ENCODE measurements around the gene ASIC1.

ASIC1 gene

DNA sequence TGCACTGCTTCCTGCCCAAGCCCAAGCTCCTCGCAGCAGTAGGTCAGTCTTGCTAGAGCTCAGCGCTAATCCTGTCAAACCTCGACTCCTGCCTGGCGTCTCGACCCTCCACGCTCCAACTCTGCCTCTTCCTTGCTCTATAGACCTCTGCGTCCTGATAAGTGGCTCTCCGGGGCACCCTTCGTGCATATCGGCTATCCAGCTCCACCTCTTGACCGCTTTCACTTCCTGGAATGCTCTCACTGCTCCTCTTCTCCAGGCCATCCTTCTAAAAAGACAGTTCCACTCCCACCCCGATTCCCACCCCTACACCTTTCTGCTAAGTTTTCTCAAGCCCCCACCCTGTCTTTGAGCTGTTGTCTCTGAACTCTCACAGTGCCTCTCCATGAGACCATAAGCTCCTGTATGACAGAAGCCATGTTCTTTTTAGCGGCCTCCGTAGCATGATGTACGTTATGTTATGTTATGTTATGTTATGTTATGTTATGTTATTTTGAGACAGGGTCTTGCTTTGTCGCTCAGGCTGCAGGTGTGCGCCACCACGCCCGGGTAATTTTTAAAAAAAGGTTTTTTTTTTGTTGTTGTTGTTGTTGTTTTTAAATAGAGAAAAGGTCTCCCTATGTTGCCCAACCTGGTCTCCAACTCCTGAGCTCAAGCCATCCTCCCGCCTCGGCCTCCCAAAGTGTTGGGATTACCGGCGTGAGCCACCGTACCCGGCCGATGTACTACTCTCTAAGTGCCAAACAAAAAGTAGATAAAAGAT is 55.2 kb downstream of the ASIC1 start:
- H3K4me1 ChIP-seq = peaks cover 11% of the 10 kb centered on the region
- no peak for DNase-seq
- H3K9me3 ChIP-seq = no peaks in the 10 kb centered on the region
- TF ChIP-seq, protein P1, sequence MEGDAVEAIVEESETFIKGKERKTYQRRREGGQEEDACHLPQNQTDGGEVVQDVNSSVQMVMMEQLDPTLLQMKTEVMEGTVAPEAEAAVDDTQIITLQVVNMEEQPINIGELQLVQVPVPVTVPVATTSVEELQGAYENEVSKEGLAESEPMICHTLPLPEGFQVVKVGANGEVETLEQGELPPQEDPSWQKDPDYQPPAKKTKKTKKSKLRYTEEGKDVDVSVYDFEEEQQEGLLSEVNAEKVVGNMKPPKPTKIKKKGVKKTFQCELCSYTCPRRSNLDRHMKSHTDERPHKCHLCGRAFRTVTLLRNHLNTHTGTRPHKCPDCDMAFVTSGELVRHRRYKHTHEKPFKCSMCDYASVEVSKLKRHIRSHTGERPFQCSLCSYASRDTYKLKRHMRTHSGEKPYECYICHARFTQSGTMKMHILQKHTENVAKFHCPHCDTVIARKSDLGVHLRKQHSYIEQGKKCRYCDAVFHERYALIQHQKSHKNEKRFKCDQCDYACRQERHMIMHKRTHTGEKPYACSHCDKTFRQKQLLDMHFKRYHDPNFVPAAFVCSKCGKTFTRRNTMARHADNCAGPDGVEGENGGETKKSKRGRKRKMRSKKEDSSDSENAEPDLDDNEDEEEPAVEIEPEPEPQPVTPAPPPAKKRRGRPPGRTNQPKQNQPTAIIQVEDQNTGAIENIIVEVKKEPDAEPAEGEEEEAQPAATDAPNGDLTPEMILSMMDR (IDR thresholded peaks at IDR 0.05; ENCODE audit: low read depth, low read length) = no peak
- H3K36me3 ChIP-seq = peaks cover 4% of the 10 kb centered on the region; the same call in 1 of the 2 replicates
- peak overlapping the region; percentile 93 for H3K4me3 ChIP-seq (ENCODE audit: low read depth, low read length)
- H3K27me3 ChIP-seq = no peaks in the 10 kb centered on the region

DNA sequence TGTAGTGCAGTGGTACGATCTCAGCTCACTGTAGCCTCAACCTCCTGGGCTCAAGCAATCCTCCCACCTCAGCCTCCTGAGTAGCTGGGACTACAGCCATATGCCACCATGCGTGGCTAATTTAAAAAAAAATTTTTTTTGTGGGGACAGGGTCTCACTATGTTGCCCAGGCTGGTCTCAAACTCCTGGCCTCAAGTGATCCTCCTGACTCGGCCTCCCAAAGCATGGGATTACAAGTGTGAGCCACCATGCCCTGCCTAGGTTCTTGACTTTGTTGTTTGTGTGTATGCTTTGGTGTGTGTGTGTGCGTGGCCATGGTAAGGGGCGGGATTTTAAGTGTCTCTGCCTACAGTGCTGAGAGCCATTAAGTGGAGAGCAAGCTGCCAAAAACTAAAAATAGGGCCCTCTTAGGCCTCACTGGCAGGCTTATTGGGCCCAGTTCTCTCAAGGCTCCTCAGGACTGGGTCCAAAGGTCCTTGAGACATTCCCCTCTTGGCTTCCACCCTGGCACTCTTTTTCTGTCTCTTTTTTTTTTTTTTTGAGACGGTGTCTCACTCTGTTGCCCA is 59.7 kb downstream of the ASIC1 start:
- no peaks in the 10 kb centered on the region for H3K27me3 ChIP-seq
- H3K36me3 ChIP-seq = peaks cover 35% of the 10 kb centered on the region
- no peak for DNase-seq
- H3K4me1 ChIP-seq = no peaks in the 10 kb centered on the region
- H3K9me3 ChIP-seq = no peaks in the 10 kb centered on the region
- no peak overlapping the region for H3K4me3 ChIP-seq (ENCODE audit: low read depth, low read length)
- TF ChIP-seq, protein P1 (IDR thresholded peaks at IDR 0.05; ENCODE audit: low read depth, low read length) = no peak

DNA sequence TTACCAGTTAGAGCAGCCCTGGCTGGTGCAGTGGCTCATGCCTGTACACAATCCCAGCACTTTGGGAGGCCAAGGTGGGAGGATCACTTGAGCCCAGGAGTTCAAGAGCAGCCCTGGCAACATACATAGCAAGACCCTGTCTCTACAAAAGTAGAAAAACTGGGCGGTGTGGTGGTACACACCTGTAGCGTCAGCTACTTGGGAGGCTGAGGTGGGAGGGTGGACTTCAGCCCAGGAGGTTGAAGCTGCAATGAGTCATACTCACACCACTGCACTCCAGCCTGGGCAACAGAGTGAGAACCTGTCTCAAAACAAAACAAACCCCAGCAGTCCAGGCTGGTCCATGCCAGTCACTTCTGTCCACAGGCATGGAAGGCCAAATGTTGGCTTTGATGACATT is 62.0 kb downstream of the ASIC1 start:
- Histone ChIP-seq H3K4me3 (ENCODE audit: low read depth, low read length) (no peak overlapping the region), H3K9me3 (no peaks in the 10 kb centered on the region), H3K4me1 (no peaks in the 10 kb centered on the region), H3K27me3 (no peaks in the 10 kb centered on the region), H3K36me3 (peaks cover 43% of the 10 kb centered on the region)
- TF ChIP-seq, protein P1 (IDR thresholded peaks at IDR 0.05; ENCODE audit: low read depth, low read length) = no peak
- no peak for DNase-seq

DNA sequence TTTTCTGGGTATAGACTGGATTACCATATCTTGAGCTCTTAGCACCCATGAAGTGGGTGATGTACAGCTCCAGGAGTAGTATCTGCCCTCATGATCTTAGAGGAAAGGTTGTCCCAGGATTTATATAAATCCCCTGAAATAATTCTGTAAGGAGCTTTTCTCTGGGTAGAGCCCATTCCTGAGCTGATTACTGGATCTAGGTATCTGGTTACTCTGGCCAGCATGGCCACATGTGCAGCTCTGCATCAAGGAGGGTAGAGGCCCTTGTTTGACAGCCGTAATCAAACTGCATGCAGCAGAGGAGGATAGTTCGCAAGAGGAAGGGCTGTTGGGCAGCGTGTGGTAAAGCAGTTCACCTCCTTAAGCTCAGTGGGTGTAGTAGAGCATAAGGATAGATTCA is 63.1 kb downstream of the ASIC1 start:
- no peaks in the 10 kb centered on the region for H3K27me3 ChIP-seq
- H3K9me3 ChIP-seq = no peaks in the 10 kb centered on the region
- no peak for DNase-seq
- no peaks in the 10 kb centered on the region for H3K4me1 ChIP-seq
- TF ChIP-seq, protein P1 (IDR thresholded peaks at IDR 0.05; ENCODE audit: low read depth, low read length) = no peak
- no peak overlapping the region for H3K4me3 ChIP-seq (ENCODE audit: low read depth, low read length)
- H3K36me3 ChIP-seq = peaks cover 43% of the 10 kb centered on the region

DNA sequence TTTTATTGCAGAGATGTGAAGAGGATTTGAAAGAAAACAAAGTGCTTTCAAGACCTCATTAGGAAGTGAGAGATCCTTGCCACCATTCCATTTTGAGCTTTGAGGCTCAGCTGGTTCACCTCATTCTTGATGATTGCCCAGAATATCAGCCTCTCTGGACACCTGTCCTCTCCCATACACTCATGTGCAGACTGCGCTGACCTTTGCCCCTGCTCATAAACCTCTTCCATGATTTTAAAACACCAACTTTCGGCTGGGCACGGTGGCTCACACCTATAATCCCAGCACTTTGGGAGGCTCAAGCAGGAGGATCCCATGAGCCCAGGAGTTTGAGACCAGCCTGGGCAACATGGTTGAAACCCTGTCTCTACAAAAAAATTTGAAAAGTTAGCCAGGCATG is 63.6 kb downstream of the ASIC1 start:
- TF ChIP-seq, protein P1 (IDR thresholded peaks at IDR 0.05; ENCODE audit: low read depth, low read length) = no peak
- Histone ChIP-seq H3K9me3 (no peaks in the 10 kb centered on the region), H3K4me1 (no peaks in the 10 kb centered on the region), H3K27me3 (no peaks in the 10 kb centered on the region), H3K36me3 (peaks cover 40% of the 10 kb centered on the region), H3K4me3 (ENCODE audit: low read depth, low read length) (no peak overlapping the region)
- DNase-seq = no peak

DNA sequence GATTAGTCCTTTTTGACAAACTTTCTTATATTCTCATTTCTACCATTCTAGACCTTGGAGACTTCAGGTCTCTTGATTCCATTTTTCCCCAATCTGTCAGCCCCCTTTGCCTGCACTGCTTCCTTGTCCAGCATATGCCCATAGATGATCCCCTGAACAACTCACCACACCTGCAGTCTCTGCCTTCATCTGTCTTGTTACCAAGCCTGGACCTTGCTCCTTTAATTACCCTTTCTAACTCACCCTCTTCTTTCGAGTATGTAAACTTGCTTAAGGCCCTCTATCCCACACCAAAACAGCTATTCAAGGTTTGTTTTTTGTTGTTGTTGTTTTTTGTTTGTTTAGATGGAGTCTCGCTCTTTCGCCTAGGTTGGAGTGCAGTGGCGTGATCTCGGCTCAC is 64.2 kb downstream of the ASIC1 start:
- TF ChIP-seq, protein P1 (IDR thresholded peaks at IDR 0.05; ENCODE audit: low read depth, low read length) = no peak
- no peaks in the 10 kb centered on the region for H3K27me3 ChIP-seq
- peaks cover 41% of the 10 kb centered on the region for H3K36me3 ChIP-seq
- no peaks in the 10 kb centered on the region for H3K9me3 ChIP-seq
- DNase-seq = no peak
- H3K4me3 ChIP-seq (ENCODE audit: low read depth, low read length) = no peak overlapping the region
- H3K4me1 ChIP-seq = no peaks in the 10 kb centered on the region
